ENCODE results near the gene GTF2F2. TPM values are rescaled to one million over a fixed set of nuclear protein-coding genes. Genes with fewer than 3 reads are reported as not detected.

Gene GTF2F2
- total and polyA plus RNA-seq, 8 donors, result 15.5 to 26.7 (median 23.8) TPM

DNA sequence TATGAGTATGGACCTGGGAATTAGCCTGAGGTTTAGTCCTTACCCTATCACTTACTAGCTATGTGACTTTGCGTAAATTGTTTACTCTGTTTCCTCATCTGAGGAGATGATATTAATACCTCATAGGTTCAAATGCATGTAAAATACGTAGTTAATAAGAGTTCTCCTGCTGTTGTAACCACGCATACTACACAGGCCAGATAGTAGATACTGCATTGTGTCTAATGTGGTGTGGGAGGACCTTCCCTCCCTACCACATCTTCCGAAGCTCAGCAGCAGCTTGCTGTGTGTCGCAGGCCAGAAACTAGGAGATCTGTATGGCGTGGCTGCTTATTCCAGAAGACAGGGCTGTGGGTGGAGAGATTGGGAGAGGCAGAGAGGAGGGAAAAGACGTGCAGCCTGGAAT lies 23.0 kb downstream of the GTF2F2 start:
- no peak overlapping the region for H3K27ac ChIP-seq
- intact Hi-C loops (cut with DNase I), result no loop called here
- ATAC-seq, result no peak

DNA sequence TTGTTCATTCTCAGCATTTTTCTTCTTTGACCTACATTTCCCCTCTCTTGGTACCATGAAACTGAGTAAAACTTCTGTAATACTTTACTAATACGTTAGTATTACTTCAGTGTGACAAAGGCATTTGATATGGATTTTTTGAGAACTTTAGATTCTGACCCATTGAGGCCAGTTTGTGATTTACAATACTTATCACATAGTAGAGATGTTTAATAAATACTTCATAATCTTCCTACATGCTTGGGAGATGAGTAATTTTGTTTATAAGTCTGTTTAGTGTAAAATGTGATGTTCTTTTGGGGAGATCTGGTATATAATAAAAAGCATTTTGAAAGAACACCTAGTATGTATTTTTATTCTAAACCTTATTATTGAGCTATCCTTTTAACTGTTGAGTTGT lies 29.7 kb downstream of the GTF2F2 start:
- Histone ChIP-seq H3K4me1 (no peaks in the 10 kb centered on the region), H3K27ac (no peak overlapping the region), H3K36me3 (peaks cover 0 to 18% of the 10 kb centered on the region in 2 donors), H3K9me3 (no peaks in the 10 kb centered on the region), H3K4me3 (no peak overlapping the region), H3K27me3 (no peaks in the 10 kb centered on the region)
- TF ChIP-seq, protein P1, sequence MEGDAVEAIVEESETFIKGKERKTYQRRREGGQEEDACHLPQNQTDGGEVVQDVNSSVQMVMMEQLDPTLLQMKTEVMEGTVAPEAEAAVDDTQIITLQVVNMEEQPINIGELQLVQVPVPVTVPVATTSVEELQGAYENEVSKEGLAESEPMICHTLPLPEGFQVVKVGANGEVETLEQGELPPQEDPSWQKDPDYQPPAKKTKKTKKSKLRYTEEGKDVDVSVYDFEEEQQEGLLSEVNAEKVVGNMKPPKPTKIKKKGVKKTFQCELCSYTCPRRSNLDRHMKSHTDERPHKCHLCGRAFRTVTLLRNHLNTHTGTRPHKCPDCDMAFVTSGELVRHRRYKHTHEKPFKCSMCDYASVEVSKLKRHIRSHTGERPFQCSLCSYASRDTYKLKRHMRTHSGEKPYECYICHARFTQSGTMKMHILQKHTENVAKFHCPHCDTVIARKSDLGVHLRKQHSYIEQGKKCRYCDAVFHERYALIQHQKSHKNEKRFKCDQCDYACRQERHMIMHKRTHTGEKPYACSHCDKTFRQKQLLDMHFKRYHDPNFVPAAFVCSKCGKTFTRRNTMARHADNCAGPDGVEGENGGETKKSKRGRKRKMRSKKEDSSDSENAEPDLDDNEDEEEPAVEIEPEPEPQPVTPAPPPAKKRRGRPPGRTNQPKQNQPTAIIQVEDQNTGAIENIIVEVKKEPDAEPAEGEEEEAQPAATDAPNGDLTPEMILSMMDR (IDR thresholded peaks at IDR 0.05), result no peak
- no peak for DNase-seq
- no peak for ATAC-seq
- intact Hi-C loops (cut with DNase I), result no loop called here

More for the DNA sequence above, 23.0 kb downstream of the GTF2F2 start:
- Histone ChIP-seq H3K36me3 (peaks cover 0 to 13% of the 10 kb centered on the region in 2 donors), H3K4me1 (no peaks in the 10 kb centered on the region), H3K9me3 (no peaks in the 10 kb centered on the region), H3K27me3 (no peaks in the 10 kb centered on the region), H3K4me3 (no peak overlapping the region)
- TF ChIP-seq, protein P1 (IDR thresholded peaks at IDR 0.05), result no peak
- DNase-seq, result no peak

DNA sequence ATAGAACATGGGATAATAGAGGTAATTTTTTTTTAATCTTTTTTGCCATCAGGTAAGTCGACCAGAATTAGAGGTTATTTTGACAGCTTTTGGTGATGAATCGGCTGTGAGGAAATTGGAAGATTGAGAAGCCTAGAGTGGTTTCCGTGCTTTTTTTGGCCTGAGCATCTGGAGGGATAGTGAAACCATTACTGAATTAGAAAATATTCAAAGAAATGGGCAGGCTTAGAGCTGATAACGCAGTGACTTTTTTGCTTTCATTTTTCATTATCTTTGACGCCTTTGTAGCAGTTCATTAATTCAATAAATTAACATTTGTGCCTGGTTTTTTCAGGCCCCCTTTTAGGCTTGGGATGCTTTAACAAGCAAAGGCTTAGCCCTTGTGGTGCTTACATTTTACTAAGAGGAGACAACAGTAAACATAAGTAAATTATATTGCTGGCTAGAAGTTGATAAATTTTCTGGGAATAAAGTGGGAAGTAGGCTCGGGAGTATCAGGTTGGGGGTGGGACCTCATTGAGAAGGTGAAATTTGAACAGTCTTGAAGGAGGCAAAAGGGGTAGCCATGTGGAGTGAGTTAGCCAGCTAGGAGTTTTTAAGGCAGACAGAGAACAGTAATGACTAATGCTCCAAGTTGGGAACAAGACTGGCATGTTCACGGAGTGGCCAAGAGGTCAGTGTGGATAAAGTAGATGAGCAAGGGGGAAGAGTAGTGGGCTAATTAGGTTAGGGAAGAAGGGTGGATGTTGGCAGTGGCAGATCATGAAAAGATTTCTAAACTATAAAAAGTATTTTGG lies 36.5 kb downstream of the GTF2F2 start:
- no peaks in the 10 kb centered on the region for H3K9me3 ChIP-seq
- TF ChIP-seq, protein P1 (IDR thresholded peaks at IDR 0.05), result no peak
- no peaks in the 10 kb centered on the region for H3K27me3 ChIP-seq
- no peak for ATAC-seq
- no peak overlapping the region for H3K27ac ChIP-seq
- no peaks in the 10 kb centered on the region for H3K4me1 ChIP-seq
- H3K4me3 ChIP-seq, result no peak overlapping the region
- intact Hi-C loops (cut with DNase I), result no loop called here
- peaks cover 0 to 26% of the 10 kb centered on the region in 2 donors for H3K36me3 ChIP-seq
- DNase-seq, result no peak

DNA sequence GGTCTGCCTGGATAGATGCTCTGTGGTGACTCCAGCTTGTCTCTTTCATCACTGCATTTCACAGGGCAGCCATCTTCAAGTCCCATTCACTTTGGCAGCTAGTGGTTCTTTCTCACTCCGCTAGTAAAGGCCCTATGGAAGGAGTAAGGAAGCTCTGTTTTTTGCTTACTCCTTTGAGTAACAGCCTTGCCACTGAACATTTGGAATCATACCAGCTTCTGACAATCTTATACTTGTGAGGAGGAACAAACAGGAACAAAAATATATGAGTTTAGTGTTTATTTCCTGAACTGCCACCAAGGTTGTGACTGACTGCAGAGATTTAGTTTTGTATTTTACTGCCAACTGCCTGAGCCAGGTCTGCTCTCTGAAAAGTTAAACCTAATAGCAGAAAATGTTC lies 41.9 kb downstream of the GTF2F2 start:
- ATAC-seq (no peak), DNase-seq (no peak)
- intact Hi-C loops (cut with DNase I), result no loop called here
- Histone ChIP-seq H3K4me3 (no peak overlapping the region), H3K27ac (peak overlapping the region in 1 of 2 donors; percentile 3), H3K4me1 (no peaks in the 10 kb centered on the region), H3K27me3 (no peaks in the 10 kb centered on the region), H3K9me3 (no peaks in the 10 kb centered on the region), H3K36me3 (peaks cover 0 to 25% of the 10 kb centered on the region in 2 donors)
- TF ChIP-seq, protein P1 (IDR thresholded peaks at IDR 0.05), result no peak

DNA sequence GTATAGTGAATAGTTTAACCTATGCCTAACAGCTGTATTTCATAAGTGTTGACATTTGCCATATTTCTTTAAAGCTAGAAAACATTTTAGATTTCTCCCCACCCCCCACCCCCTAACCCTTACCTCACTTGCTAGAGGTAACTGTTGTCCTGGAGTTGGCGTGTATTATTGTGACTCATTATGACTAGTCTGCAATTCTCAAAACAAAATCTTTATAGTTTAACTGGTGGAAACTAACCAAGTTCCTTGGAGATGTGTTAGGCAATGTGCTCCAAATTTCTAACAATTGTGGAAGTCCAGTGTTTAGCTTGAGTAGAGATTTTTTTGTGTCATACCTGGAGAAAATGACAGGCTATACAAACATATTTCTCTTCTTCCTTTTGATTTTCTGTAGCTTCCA lies 42.5 kb downstream of the GTF2F2 start:
- Histone ChIP-seq H3K36me3 (peaks cover 0 to 23% of the 10 kb centered on the region in 2 donors), H3K27me3 (no peaks in the 10 kb centered on the region), H3K9me3 (no peaks in the 10 kb centered on the region), H3K4me1 (peaks cover 0 to 3% of the 10 kb centered on the region in 2 donors), H3K27ac (peak overlapping the region in 1 of 2 donors; percentile 3), H3K4me3 (no peak overlapping the region)
- ATAC-seq (peak; percentile 72), DNase-seq (no peak)
- TF ChIP-seq, protein P1 (IDR thresholded peaks at IDR 0.05), result no peak
- intact Hi-C loops (cut with DNase I), result no loop called here

Data from left lung (tissue), 10 donors.